Spleen (tissue), 11 donors: ENCODE results near the gene NPLOC4. TPM values are rescaled to one million over a fixed set of nuclear protein-coding genes. Genes with fewer than 3 reads are reported as not detected.
A peak's percentile ranks its signal among the peaks of the same experiment; 100 is the strongest.

Experiments used
- DNase-seq: peaks from one replicate; pipeline ENCODE4 v3.0.0-alpha.2; 2020
- H3K27ac ChIP-seq, 8 donors: fragments of 200-600 bp; sonication (generic) in 7 of 8; 1 replicate in 4 of 8; 2 replicates in 4 of 8; pipeline versions ENCODE4 v1.5.0 to v1.8.0; 2016 to 2021; ENCODE audit warnings: inconsistent platforms in 4 of 8, mild to moderate bottlenecking in 4 of 8, moderate library complexity in 1 of 8
- H3K27me3 ChIP-seq, 7 donors: fragments of 200-600 bp; sonication (generic) in 6 of 7; replicated peaks in 1 of 7; 1 replicate in 4 of 7; 2 replicates in 3 of 7; pipeline versions ENCODE4 v1.5.0 to v1.8.0; 2016 to 2021; ENCODE audit warnings: inconsistent platforms in 3 of 7, mild to moderate bottlenecking in 1 of 7
- H3K36me3 ChIP-seq, 6 donors: fragments of 200-600 bp; sonication (generic) in 5 of 6; 1 replicate in 4 of 6; 2 replicates in 2 of 6; pipeline versions ENCODE4 v1.5.0 to v1.8.0; 2016 to 2021; ENCODE audit warnings: inconsistent platforms in 2 of 6
- H3K4me1 ChIP-seq, 6 donors: fragments of 200-600 bp; sonication (generic) in 5 of 6; 1 replicate in 3 of 6; 2 replicates in 3 of 6; pipeline versions ENCODE4 v1.5.0 to v1.8.0; 2016 to 2021; ENCODE audit warnings: inconsistent platforms in 3 of 6
- H3K4me3 ChIP-seq, 8 donors: fragments of 200-600 bp; sonication (generic) in 7 of 8; 1 replicate in 4 of 8; 2 replicates in 4 of 8; pipeline versions ENCODE4 v1.5.0 to v1.8.0; 2016 to 2021; ENCODE audit warnings: inconsistent platforms in 4 of 8, mild to moderate bottlenecking in 4 of 8, moderate library complexity in 2 of 8
- H3K9me3 ChIP-seq, 8 donors: fragments of 200-600 bp; sonication (generic) in 7 of 8; 1 replicate in 4 of 8; 2 replicates in 4 of 8; pipeline versions ENCODE4 v1.5.0 to v1.8.0; 2016 to 2021; ENCODE audit warnings: inconsistent platforms in 4 of 8
- CTCF ChIP-seq, 11 experiments: fragments of 200-600 bp in 7 of 11; fragments of 450-650 bp in 4 of 11; sonication (generic) in 4 of 11; IDR thresholded peaks in 8 of 11; conservative IDR thresholded peaks in 3 of 11; 1 replicate in 7 of 11; 2 replicates in 4 of 11; pipeline versions ENCODE4 v1.4.0 to v1.8.0; 2016 to 2021; ENCODE audit warnings: antibody characterized with exemption in 11 of 11, inconsistent platforms in 4 of 11, mild to moderate bottlenecking in 1 of 11
- POLR2A ChIP-seq, 3 donors: fragments of 450-650 bp; IDR thresholded peaks; one replicate each; pipeline ENCODE4 v1.5.1; 2017; ENCODE audit warnings: antibody characterized with exemption in 3 of 3, mild to moderate bottlenecking in 1 of 3
- POLR2AphosphoS5 ChIP-seq, 3 donors: sonication (generic); formaldehyde crosslinking; IDR thresholded peaks; one replicate each; pipeline ENCODE4 v1.5.1; 2017; ENCODE audit warnings: antibody characterized with exemption in 3 of 3
- WGBS, 5 donors: extraction: QIAGEN DNeasy Blood & Tissue Kit in 3 of 5; methylation state at CpG; one replicate each; pipeline versions ENCODE4 v1.1.5 to v1.1.7; 2013 to 2018; 5-methylcytosine and 5-hydroxymethylcytosine counted together
- intact Hi-C: fragments of 100-400 bp; cut with DNase I; formaldehyde crosslinking; loops from one replicate; pipeline ENCODE4 v1.15.0; 2023; ENCODE audit warnings: low total_unique reads
- polyA plus RNA-seq, 3 donors: library from polyadenylated mRNA; stranded (reverse); fragments of 200-250 nt; gene quantifications; one replicate each; pipeline ENCODE4 v1.2.1, GENCODE V29; 2013
- total RNA-seq, 7 donors: library from RNA; depleted of rRNA in 3 of 7; stranded (reverse); fragments of >200 nt in 3 of 7; fragmentation: NEBNext Ultra II Directional in 4 of 7; extraction: Animal tissue kit (Norgen Biotek cat#: 25700) in 4 of 7; gene quantifications; one replicate each; pipeline versions ENCODE4 v1.1.0 to v1.2.1, GENCODE V29; 2016 to 2021
- donor health status: healthy with polysubstance abuse.
- donor health status: DM: no; HTN: no; CAD: no; lungs with moderate emphysema.
- donor health status: DM: no; HTN: no; CAD: no.
- donor health status: Bipolar disorder and iron deficiency.
- donor health status: healthy.
- donor health status: DM: no; HTN: no; CAD: no.
- donor health status: DM: yes; HTN: yes; CAD: no.

The NPLOC4 gene
- total and polyA plus RNA-seq, 10 donors = 19.3 to 130 (median 81.3) TPM

GRCh38 chr17:81552244-81553017 is 84.5 kb downstream of the NPLOC4 start, which contains the start of gene FAAP100:
FAAP100 (minus strand) TSS chr17:81552353; CDS start chr17:81552330, 23 bp downstream.
- H3K4me1 ChIP-seq = peaks cover 19 to 79% (median 60%) of the 10 kb centered on the region in 6 donors
- 0% methylated on average over 3 to 85 of the region's 85 CpGs for WGBS, 5 donors
- peak; percentile 95 for DNase-seq
- peak within 1 kb of the TSS; percentile 74 to 100 (median 98) for H3K4me3 ChIP-seq
- peak within 1 kb of the TSS; percentile 84 to 95 (median 90) for H3K27ac ChIP-seq
- no peaks in the 10 kb centered on the region for H3K9me3 ChIP-seq
- peaks cover 0 to 52% (median 35%) of the 10 kb centered on the region in 6 donors for H3K36me3 ChIP-seq
- intact Hi-C loops = no loop called here
- no peaks in the 10 kb centered on the region for H3K27me3 ChIP-seq
- TF ChIP-seq POLR2A (IDR thresholded peaks at IDR 0.05) (peak in 2 of 3 donors; percentile 12 to 19), CTCF (IDR thresholded peaks at IDR 0.05 in 8 of 11, conservative IDR thresholded peaks at IDR 0.05 in 3 of 11) (no peak), POLR2AphosphoS5 (IDR thresholded peaks at IDR 0.05) (peak; percentile 89 to 91 (median 90))

- H3K4me1 ChIP-seq = peaks cover 19 to 72% (median 55%) of the 10 kb centered on the region in 6 donors
- peak; percentile 85 for DNase-seq
- intact Hi-C loops = no loop called here
- peak overlapping the region; percentile 84 to 95 (median 90) for H3K27ac ChIP-seq
- H3K4me3 ChIP-seq = peak overlapping the region; percentile 74 to 100 (median 98)
- H3K27me3 ChIP-seq = no peaks in the 10 kb centered on the region
- no peaks in the 10 kb centered on the region for H3K9me3 ChIP-seq
- 0 to 3% (median 2%) methylated on average over 24 to 69 of the region's 69 CpGs for WGBS, 5 donors
- peaks cover 0 to 52% (median 36%) of the 10 kb centered on the region in 6 donors for H3K36me3 ChIP-seq
- TF ChIP-seq POLR2AphosphoS5 (IDR thresholded peaks at IDR 0.05) = peak; percentile 42 to 78 (median 77)
- TF ChIP-seq POLR2A (IDR thresholded peaks at IDR 0.05) = no peak
- TF ChIP-seq CTCF (IDR thresholded peaks at IDR 0.05 in 8 of 11, conservative IDR thresholded peaks at IDR 0.05 in 3 of 11) = no peak
Observed at GRCh38 chr17:81551458-81552243, 85.3 kb downstream of the NPLOC4 start.

GRCh38 chr17:81550830-81551457 is 86.0 kb downstream of the NPLOC4 start:
- 79 to 84% (median 84%) methylated on average over 11 to 27 of the region's 27 CpGs for WGBS, 5 donors
- H3K9me3 ChIP-seq = no peaks in the 10 kb centered on the region
- peak overlapping the region in 6 of 8 donors; percentile 86 to 95 (median 92) for H3K27ac ChIP-seq
- no peaks in the 10 kb centered on the region for H3K27me3 ChIP-seq
- intact Hi-C loops = no loop called here
- no peak for DNase-seq
- H3K4me1 ChIP-seq = peaks cover 19 to 65% (median 50%) of the 10 kb centered on the region in 6 donors
- TF ChIP-seq POLR2A (IDR thresholded peaks at IDR 0.05) (no peak), CTCF (IDR thresholded peaks at IDR 0.05 in 8 of 11, conservative IDR thresholded peaks at IDR 0.05 in 3 of 11) (no peak)
- peaks cover 4 to 52% (median 39%) of the 10 kb centered on the region in 6 donors for H3K36me3 ChIP-seq
- H3K4me3 ChIP-seq = peak overlapping the region; percentile 74 to 100 (median 98)
